Measurements from ENCODE around the gene HIRA. TPM values are rescaled to one million over a fixed set of nuclear protein-coding genes. Genes with fewer than 3 reads are reported as not detected.
A peak's percentile ranks its signal among the peaks of the same experiment; 100 is the strongest.

Gene HIRA
- total and polyA plus RNA-seq, 9 of the 15 experiments (the other 6 are each of a cell fraction or from before 2014, with no cell fraction given), result 0.96 to 132 (median 58.4) TPM

DNA sequence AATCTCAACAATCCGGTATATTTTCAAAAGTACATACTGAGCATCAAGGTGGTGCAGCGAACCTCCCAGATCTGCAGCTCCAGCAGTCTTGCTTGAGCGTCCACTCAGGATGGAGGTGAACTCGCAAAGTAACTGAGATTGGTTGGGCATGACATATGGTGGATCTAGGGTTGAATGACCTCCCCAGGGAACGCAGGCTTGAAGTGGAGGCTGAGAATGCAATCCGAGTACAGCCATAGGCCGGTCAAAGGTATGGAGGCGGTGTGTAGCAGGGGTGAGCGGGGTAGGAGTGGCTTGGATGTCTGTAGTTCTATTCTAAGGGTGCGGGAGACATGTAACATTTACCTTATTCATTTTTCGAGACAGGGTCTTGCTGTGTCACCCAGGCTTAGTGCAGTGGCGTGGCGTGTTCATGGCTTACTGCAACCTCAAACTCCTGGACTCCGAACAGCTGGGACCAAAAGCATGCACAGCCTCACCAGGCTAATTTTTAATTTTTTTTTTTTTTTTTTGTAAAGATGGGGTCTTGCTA is 16.6 kb upstream of the HIRA start (continued):
- TF ChIP-seq, protein P1, sequence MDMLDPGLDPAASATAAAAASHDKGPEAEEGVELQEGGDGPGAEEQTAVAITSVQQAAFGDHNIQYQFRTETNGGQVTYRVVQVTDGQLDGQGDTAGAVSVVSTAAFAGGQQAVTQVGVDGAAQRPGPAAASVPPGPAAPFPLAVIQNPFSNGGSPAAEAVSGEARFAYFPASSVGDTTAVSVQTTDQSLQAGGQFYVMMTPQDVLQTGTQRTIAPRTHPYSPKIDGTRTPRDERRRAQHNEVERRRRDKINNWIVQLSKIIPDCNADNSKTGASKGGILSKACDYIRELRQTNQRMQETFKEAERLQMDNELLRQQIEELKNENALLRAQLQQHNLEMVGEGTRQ (CRISPR knock-in tag; IDR thresholded peaks at IDR 0.05), result no peak
- no peak for TF ChIP-seq POLR2G (IDR thresholded peaks at IDR 0.05; ENCODE audit: low read depth, low read length)
- no peak for TF ChIP-seq ZNF146 (CRISPR knock-in tag; IDR thresholded peaks at IDR 0.05; ENCODE audit: unreplicated experiment)
- TF ChIP-seq CXXC5 (CRISPR knock-in tag; IDR thresholded peaks at IDR 0.05), result no peak
- TF ChIP-seq SMAD3 (CRISPR knock-in tag; conservative IDR thresholded peaks at IDR 0.05), result no peak
- TF ChIP-seq MTA3 (IDR thresholded peaks at IDR 0.05; ENCODE audit: borderline replicate concordance), result no peak
- no peak for TF ChIP-seq CTBP1 (IDR thresholded peaks at IDR 0.05; ENCODE audit: borderline replicate concordance)
- no peak for TF ChIP-seq CUX1 (CRISPR knock-in tag; IDR thresholded peaks at IDR 0.05)
- TF ChIP-seq ETV6 (IDR thresholded peaks at IDR 0.05; ENCODE audit: borderline replicate concordance in 1 of 2, low read depth in 2 of 2, low read length in 1 of 2), result no peak
- no peak for TF ChIP-seq ETV6 (CRISPR knock-in tag; IDR thresholded peaks at IDR 0.05; ENCODE audit: borderline replicate concordance)
- TF ChIP-seq KLF10 (CRISPR knock-in tag; IDR thresholded peaks at IDR 0.05), result no peak
- TF ChIP-seq MEF2D (tag; conservative IDR thresholded peaks at IDR 0.05; ENCODE audit: low read depth), result no peak
- no peak for TF ChIP-seq RAD21 (CRISPR knock-in tag; conservative IDR thresholded peaks at IDR 0.05 in 1 of 2, IDR thresholded peaks at IDR 0.05 in 1 of 2)
- TF ChIP-seq PTBP1 (IDR thresholded peaks at IDR 0.05; ENCODE audit: low read depth, low read length), result no peak
- TF ChIP-seq BRD9 (IDR thresholded peaks at IDR 0.05; ENCODE audit: low read depth, partially characterized antibody), result no peak
- TF ChIP-seq NR2F6 (CRISPR knock-in tag; IDR thresholded peaks at IDR 0.05), result no peak
- no peak for TF ChIP-seq TCF7L2 (IDR thresholded peaks at IDR 0.05; ENCODE audit: low read depth, low read length)
- TF ChIP-seq WHSC1 (IDR thresholded peaks at IDR 0.05; ENCODE audit: low read length), result peak; percentile 70
- no peak for TF ChIP-seq TBP (optimal IDR thresholded peaks at IDR 0.05; ENCODE audit: low read depth, low read length)
- no peak for TF ChIP-seq POLR2H (tag; IDR thresholded peaks at IDR 0.05; ENCODE audit: low read depth)
- no peak for TF ChIP-seq E2F8 (IDR thresholded peaks at IDR 0.05; ENCODE audit: low read depth, partially characterized antibody)
- no peak for TF ChIP-seq ZNF551 (CRISPR knock-in tag; IDR thresholded peaks at IDR 0.05)
